Activated CD8-positive, alpha-beta T cell treated with anti-CD3 and anti-CD28 coated beads for 36 hours (primary cell): ENCODE measurements around the gene CERS1. TPM values are rescaled to one million over a fixed set of nuclear protein-coding genes. Genes with fewer than 3 reads are reported as not detected.

ENCODE experiments used
- ATAC-seq: fragments of 200-7000 bp; cut with Tn5 transposase; one replicate; pipeline ENCODE4 v1.10.0; 2021; ENCODE audit warnings: mild to moderate bottlenecking, moderate library complexity
- CTCF ChIA-PET: fragments of 350-600 bp; sonication (Branson Sonifier 250); formaldehyde crosslinking; loops from one replicate; lab custom pipeline; 2021; ENCODE audit warnings: antibody characterized with exemption; lab: Charles Lee
- POLR2A ChIA-PET: fragments of 350-600 bp; sonication (Branson Sonifier 250); formaldehyde crosslinking; loops from one replicate; lab custom pipeline; 2021; ENCODE audit warnings: antibody characterized with exemption; lab: Charles Lee
- DNase-seq: peaks from one replicate; pipeline ENCODE4 v3.0.0-alpha.2; 2020
- H3K27ac Mint-ChIP-seq: one replicate; pipeline ENCODE4 v1.8.0; 2021; ENCODE audit warnings: mild to moderate bottlenecking, mixed read lengths
- H3K27me3 Mint-ChIP-seq: one replicate; pipeline ENCODE4 v1.8.0; 2021; ENCODE audit warnings: mixed read lengths
- H3K36me3 Mint-ChIP-seq: one replicate; pipeline ENCODE4 v1.8.0; 2021; ENCODE audit warnings: low read depth, mixed read lengths
- H3K4me1 Mint-ChIP-seq: one replicate; pipeline ENCODE4 v1.8.0; 2021; ENCODE audit warnings: low read depth, mixed read lengths
- H3K4me3 Mint-ChIP-seq: one replicate; pipeline ENCODE4 v1.8.0; 2021; ENCODE audit warnings: mild to moderate bottlenecking, moderate library complexity, mixed read lengths
- H3K9me3 Mint-ChIP-seq: one replicate; pipeline ENCODE4 v1.8.0; 2021; ENCODE audit warnings: mixed read lengths
- intact Hi-C: fragments of 100-400 bp; cut with micrococcal nuclease; formaldehyde crosslinking; loops from one replicate; pipeline ENCODE4 v1.10.0; 2022
- total RNA-seq, 2 experiments: library from RNA; stranded (reverse); gene quantifications; one replicate each; pipeline ENCODE4 v1.2.3, GENCODE V29; 2021
- TF ChIP-seq, protein P1 (sequence below): fragments of 200-600 bp; IDR thresholded peaks from one replicate; pipeline ENCODE4 v1.8.0; 2022; ENCODE audit warnings: antibody characterized with exemption, mild to moderate bottlenecking

Gene CERS1
- total RNA-seq, 2 experiments from 2014 or later = 0.18 to 0.36 TPM

DNA sequence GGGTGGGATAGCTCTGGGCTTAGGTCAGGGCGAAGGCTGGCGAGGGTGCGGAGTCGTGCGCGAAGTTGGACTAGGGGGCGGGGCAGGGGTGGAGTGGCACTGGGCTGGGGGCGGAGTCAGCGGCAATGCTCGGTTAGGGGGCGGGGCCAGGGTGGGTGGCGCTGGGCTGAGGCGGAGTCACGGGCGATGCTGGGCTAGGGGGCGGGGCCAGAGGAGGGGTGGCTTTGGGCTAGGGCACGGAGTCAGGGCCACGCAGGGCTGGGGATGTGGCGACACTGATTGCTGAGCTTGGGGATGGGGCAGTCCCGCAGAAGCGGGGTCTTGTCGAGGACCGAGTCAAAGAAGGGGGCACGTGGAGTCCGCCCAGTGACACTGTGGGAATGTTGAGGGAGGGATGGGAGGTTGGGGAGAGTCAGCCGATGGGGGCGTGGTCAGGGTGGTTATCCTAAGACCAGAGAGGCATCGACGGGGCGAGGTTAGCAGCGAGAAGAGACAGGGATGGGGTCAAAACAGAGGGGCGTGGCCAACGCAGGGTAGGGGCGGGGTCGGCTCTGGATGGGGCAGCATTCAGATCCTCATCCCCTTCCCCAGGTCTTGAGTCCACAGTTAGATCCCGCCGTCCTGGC, 36.4 kb upstream of the CERS1 start:
- H3K4me3 Mint-ChIP-seq = peak overlapping the region; percentile 64
- ChIA-PET POLR2A (interaction anchor here (0.7 to 4.5 kb wide), 3 partner anchors 9 to 13 kb away, joined by 3 to 33 read pairs (median 4); partner anchors contain the start of genes COPE and DDX49), CTCF (no interaction called here)
- no peak overlapping the region for H3K27ac Mint-ChIP-seq
- H3K9me3 Mint-ChIP-seq = no peaks in the 10 kb centered on the region
- H3K4me1 Mint-ChIP-seq = peaks cover 3% of the 10 kb centered on the region
- ATAC-seq (peak; percentile 98), DNase-seq (peak; percentile 90)
- peaks cover 14% of the 10 kb centered on the region for H3K27me3 Mint-ChIP-seq
- TF ChIP-seq, protein P1, sequence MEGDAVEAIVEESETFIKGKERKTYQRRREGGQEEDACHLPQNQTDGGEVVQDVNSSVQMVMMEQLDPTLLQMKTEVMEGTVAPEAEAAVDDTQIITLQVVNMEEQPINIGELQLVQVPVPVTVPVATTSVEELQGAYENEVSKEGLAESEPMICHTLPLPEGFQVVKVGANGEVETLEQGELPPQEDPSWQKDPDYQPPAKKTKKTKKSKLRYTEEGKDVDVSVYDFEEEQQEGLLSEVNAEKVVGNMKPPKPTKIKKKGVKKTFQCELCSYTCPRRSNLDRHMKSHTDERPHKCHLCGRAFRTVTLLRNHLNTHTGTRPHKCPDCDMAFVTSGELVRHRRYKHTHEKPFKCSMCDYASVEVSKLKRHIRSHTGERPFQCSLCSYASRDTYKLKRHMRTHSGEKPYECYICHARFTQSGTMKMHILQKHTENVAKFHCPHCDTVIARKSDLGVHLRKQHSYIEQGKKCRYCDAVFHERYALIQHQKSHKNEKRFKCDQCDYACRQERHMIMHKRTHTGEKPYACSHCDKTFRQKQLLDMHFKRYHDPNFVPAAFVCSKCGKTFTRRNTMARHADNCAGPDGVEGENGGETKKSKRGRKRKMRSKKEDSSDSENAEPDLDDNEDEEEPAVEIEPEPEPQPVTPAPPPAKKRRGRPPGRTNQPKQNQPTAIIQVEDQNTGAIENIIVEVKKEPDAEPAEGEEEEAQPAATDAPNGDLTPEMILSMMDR = no peak
- peaks cover 5% of the 10 kb centered on the region for H3K36me3 Mint-ChIP-seq
- intact Hi-C loops = no loop called here

DNA sequence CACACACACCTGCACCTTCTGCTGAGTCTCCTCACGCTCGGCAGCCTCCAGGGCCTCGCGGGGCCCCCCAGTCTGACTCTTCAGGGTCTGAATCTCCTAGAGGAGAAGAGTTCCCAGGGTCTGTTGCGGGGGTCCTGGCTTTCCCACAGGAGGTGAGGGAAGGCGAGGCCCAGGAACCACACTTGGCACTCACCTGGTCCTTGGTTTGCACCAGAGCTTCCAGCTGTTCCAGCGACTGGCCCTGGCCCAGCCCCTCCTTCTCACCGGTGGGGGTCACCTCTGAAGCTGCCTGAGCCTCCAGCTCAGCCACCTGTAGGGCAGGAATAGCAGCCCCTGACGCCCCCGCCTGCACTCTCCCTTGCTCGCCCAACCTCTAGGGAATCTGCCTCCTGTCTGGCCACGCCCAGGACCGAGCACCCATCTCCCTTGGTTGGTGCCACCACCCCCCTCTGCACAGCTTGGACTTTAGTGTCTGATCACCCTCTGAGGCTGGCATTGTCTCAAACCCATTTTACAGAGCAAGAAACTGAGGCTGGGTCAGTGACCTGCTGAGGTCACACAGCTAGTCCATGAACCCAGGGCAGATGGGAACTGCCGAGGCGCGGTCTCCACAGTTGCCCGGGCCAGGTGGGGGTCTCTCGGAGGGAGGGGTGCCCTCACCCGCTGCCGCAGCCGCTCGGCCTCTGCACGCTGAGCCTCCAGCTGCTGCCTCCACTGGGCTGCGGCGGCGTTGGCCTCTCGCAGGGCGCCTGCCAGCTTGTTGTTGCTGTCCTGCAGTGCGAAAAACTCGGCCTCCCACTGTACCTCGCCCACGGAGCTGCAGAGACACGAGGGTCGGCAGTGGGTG, 35.6 kb upstream of the CERS1 start:
- peaks cover 5% of the 10 kb centered on the region for H3K36me3 Mint-ChIP-seq
- intact Hi-C loops = no loop called here
- POLR2A ChIA-PET = interaction anchor here (0.6 to 4.5 kb wide), 5 partner anchors 9 to 564 kb away, joined by 3 to 33 read pairs (median 3); partner anchors contain the start of genes COPE and DDX49
- H3K9me3 Mint-ChIP-seq = no peaks in the 10 kb centered on the region
- peaks cover 3% of the 10 kb centered on the region for H3K4me1 Mint-ChIP-seq
- TF ChIP-seq, protein P1 = no peak
- CTCF ChIA-PET = no interaction called here
- H3K4me3 Mint-ChIP-seq = no peak overlapping the region
- DNase-seq = no peak
- no peak for ATAC-seq
- H3K27me3 Mint-ChIP-seq = peaks cover 14% of the 10 kb centered on the region
- no peak overlapping the region for H3K27ac Mint-ChIP-seq

- Mint-ChIP-seq H3K36me3 (peaks cover 17% of the 10 kb centered on the region), H3K4me3 (no peak overlapping the region), H3K4me1 (peaks cover 3% of the 10 kb centered on the region), H3K27ac (no peak overlapping the region), H3K27me3 (peaks cover 13% of the 10 kb centered on the region), H3K9me3 (no peaks in the 10 kb centered on the region)
- intact Hi-C loops = no loop called here
- CTCF ChIA-PET = no interaction called here
- no peak for DNase-seq
- TF ChIP-seq, protein P1 = no peak
- POLR2A ChIA-PET = interaction anchor here (1.1 to 4.5 kb wide), 3 partner anchors 10 to 12 kb away, joined by 3 to 33 read pairs (median 4); partner anchors contain the start of genes COPE and DDX49
- ATAC-seq = no peak
Measured at GRCh38 chr19:18929311-18929710, 33.4 kb upstream of the CERS1 start.

DNA sequence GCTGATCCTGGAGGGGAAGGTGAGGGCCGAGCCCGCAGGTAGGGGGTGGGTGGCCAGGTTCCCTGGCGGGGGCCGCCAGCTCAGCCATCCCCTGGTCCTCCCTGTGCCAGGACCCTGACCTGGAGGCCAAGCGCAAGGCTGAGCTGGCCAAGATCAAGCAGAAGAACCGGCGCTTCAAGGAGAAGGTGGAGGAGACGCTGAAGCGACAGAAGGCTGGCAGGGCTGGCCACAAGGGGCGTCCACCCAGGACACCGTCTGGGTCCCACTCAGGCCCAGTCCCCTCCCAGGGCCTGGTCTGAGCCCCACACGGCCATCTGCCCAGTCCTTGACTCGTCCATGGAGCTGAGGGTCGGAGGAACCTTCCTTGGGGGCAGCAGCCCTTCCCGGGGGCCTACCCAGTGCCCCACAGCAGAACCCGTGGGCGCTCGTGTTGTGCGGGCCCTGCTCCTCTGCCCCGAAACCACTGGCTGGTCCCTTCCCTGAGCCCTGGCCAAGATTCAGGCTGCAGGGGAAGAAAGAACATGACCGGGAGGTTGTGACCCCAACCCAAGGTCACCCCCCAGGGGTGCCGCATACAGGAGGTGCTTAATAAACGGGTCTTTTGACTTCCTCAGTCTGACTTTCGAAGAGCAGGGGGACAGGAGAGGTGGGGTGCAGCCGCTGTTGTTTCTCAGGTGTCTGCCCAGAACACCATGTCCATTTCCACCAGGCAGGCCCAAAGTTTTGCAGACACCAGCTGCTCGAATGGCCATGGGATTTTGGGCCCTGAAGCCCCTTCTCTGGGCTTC, 32.3 kb upstream of the CERS1 start:
- peaks cover 3% of the 10 kb centered on the region for H3K4me1 Mint-ChIP-seq
- CTCF ChIA-PET = no interaction called here
- TF ChIP-seq, protein P1 = no peak
- H3K27ac Mint-ChIP-seq = no peak overlapping the region
- H3K36me3 Mint-ChIP-seq = peaks cover 26% of the 10 kb centered on the region
- ATAC-seq = no peak
- POLR2A ChIA-PET = interaction anchor here (0.6 to 4.5 kb wide), 4 partner anchors 9 to 339 kb away, joined by 3 to 33 read pairs (median 4); partner anchors contain the start of genes COPE and DDX49
- DNase-seq = no peak
- H3K4me3 Mint-ChIP-seq = no peak overlapping the region
- H3K27me3 Mint-ChIP-seq = peaks cover 7% of the 10 kb centered on the region
- intact Hi-C loops = no loop called here
- H3K9me3 Mint-ChIP-seq = no peaks in the 10 kb centered on the region
